BJ (cell line): ENCODE data around the gene CC2D2A. TPM values are rescaled to one million over a fixed set of nuclear protein-coding genes. Genes with fewer than 3 reads are reported as not detected.

Source experiments
- CTCF ChIA-PET: fragments of 350-600 bp; formaldehyde crosslinking; extraction: SDS; loops from one replicate; lab custom pipeline; 2021; ENCODE audit warnings: antibody characterized with exemption, inconsistent platforms; lab: Yijun Ruan, JAX
- POLR2A ChIA-PET: fragments of 300-600 bp; sonication (Branson Sonifier 250); formaldehyde crosslinking; extraction: SDS; loops from one replicate; lab custom pipeline; 2021; ENCODE audit warnings: antibody characterized with exemption; lab: Charles Lee
- DNase-seq: peaks from one replicate; pipeline ENCODE4 v3.0.0-alpha.2; 2011; ENCODE audit warnings: low read depth
- H3K27me3 ChIP-seq: 2 replicates; pipeline ENCODE4 v1.6.0; 2011; ENCODE audit warnings: low read length; ENCODE audit not compliant: control insufficient read depth, insufficient read depth
- H3K36me3 ChIP-seq: 2 replicates; pipeline ENCODE4 v1.5.1; 2011; ENCODE audit warnings: low read length; ENCODE audit not compliant: control insufficient read depth, insufficient read depth
- H3K4me3 ChIP-seq: 2 replicates; pipeline ENCODE4 v1.5.1; 2011; ENCODE audit warnings: low read depth, mild to moderate bottlenecking, control low read depth, low read length
- CTCF ChIP-seq: IDR thresholded peaks from 2 replicates; pipeline ENCODE4 v1.5.1; 2011; ENCODE audit warnings: low read depth, mild to moderate bottlenecking, control low read depth, inconsistent platforms, low read length, moderate library complexity; ENCODE audit not compliant: insufficient read depth
- polyA plus RNA-seq: library from polyadenylated mRNA; depleted of rRNA; stranded (reverse); fragments of >200 nt; gene quantifications from 2 replicates; pipeline ENCODE4 v1.2.3, GENCODE V29; 2011

CC2D2A gene
- polyA plus RNA-seq, 1 experiment = 10.0 TPM

GRCh38 chr4:15585331-15585730 is 115.6 kb downstream of the CC2D2A start:
- Histone ChIP-seq H3K27me3 (no peaks in the 10 kb centered on the region), H3K4me3 (no peak overlapping the region), H3K36me3 (no peaks in the 10 kb centered on the region; the same call in none of the 2 replicates)
- ChIA-PET POLR2A (no interaction called here), CTCF (no interaction called here)
- DNase-seq = no peak
- TF ChIP-seq CTCF = no peak

GRCh38 chr4:15586066-15586465 is 116.4 kb downstream of the CC2D2A start:
- ChIA-PET POLR2A (no interaction called here), CTCF (no interaction called here)
- Histone ChIP-seq H3K4me3 (no peak overlapping the region), H3K27me3 (no peaks in the 10 kb centered on the region), H3K36me3 (no peaks in the 10 kb centered on the region; the same call in none of the 2 replicates)
- no peak for TF ChIP-seq CTCF
- peak; percentile 12 for DNase-seq

- H3K36me3 ChIP-seq = no peaks in the 10 kb centered on the region; the same call in none of the 2 replicates
- H3K27me3 ChIP-seq = no peaks in the 10 kb centered on the region
- ChIA-PET CTCF (no interaction called here), POLR2A (no interaction called here)
- no peak overlapping the region for H3K4me3 ChIP-seq
- no peak for TF ChIP-seq CTCF
- no peak for DNase-seq
These were observed 118.0 kb downstream of the CC2D2A start for GRCh38 chr4:15587649-15588048.

GRCh38 chr4:15592799-15593198 is 123.1 kb downstream of the CC2D2A start:
- POLR2A ChIA-PET = no interaction called here
- no peak for DNase-seq
- Histone ChIP-seq H3K36me3 (peaks cover 1% of the 10 kb centered on the region), H3K27me3 (no peaks in the 10 kb centered on the region), H3K4me3 (no peak overlapping the region)
- no peak for TF ChIP-seq CTCF
- CTCF ChIA-PET = interaction anchor here (2.5 kb wide), 1 partner anchor 113 kb away, joined by 6 read pairs; no protein-coding TSS in a partner anchor

- Histone ChIP-seq H3K36me3 (peaks cover 1% of the 10 kb centered on the region), H3K27me3 (no peaks in the 10 kb centered on the region), H3K4me3 (no peak overlapping the region)
- TF ChIP-seq CTCF = no peak
- CTCF ChIA-PET = no interaction called here
- DNase-seq = no peak
- POLR2A ChIA-PET = interaction anchor here (0.6 kb wide), 1 partner anchor 1131 kb away, joined by 4 read pairs; no protein-coding TSS in a partner anchor
These were observed 129.0 kb downstream of the CC2D2A start for GRCh38 chr4:15598644-15599043.
